Panc1 (cell line): ENCODE measurements around the gene RASSF7.

ENCODE experiments used
- POLR2AphosphoS5 ChIP-seq: IDR thresholded peaks from 2 replicates; pipeline ENCODE4 v1.6.1; 2012; ENCODE audit warnings: mild to moderate bottlenecking, low read depth, low read length, moderate library complexity
- REST ChIP-seq, 2 experiments: IDR thresholded peaks; 2 replicates each; pipeline ENCODE4 v1.6.1; 2011 to 2012; ENCODE audit warnings: low read depth in 2 of 2, control low read depth in 1 of 2, low read length in 1 of 2, mild to moderate bottlenecking in 1 of 2, moderate library complexity in 1 of 2; ENCODE audit not compliant: insufficient read depth in 1 of 2
- TF ChIP-seq, protein P1 (sequence below): fragments of 450-650 bp; IDR thresholded peaks from 2 replicates; pipeline ENCODE4 v1.5.1; 2017; ENCODE audit warnings: mild to moderate bottlenecking

GRCh38 chr11:563066-563811 lies 2.5 kb downstream of the RASSF7 start:
- TF ChIP-seq POLR2AphosphoS5 (no peak; the same call in 1 of the 2 replicates), REST (IDR thresholded peaks at IDR 0.05; ENCODE audit: insufficient read depth in 1 of 2, low read depth in 2 of 2, low read length in 1 of 2) (no peak)
- TF ChIP-seq, protein P1, sequence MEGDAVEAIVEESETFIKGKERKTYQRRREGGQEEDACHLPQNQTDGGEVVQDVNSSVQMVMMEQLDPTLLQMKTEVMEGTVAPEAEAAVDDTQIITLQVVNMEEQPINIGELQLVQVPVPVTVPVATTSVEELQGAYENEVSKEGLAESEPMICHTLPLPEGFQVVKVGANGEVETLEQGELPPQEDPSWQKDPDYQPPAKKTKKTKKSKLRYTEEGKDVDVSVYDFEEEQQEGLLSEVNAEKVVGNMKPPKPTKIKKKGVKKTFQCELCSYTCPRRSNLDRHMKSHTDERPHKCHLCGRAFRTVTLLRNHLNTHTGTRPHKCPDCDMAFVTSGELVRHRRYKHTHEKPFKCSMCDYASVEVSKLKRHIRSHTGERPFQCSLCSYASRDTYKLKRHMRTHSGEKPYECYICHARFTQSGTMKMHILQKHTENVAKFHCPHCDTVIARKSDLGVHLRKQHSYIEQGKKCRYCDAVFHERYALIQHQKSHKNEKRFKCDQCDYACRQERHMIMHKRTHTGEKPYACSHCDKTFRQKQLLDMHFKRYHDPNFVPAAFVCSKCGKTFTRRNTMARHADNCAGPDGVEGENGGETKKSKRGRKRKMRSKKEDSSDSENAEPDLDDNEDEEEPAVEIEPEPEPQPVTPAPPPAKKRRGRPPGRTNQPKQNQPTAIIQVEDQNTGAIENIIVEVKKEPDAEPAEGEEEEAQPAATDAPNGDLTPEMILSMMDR = no peak
